K562 (cell line): Measurements from ENCODE around the gene ACTN4. TPM values are rescaled to one million over a fixed set of nuclear protein-coding genes. Genes with fewer than 3 reads are reported as not detected.
A peak's percentile ranks its signal among the peaks of the same experiment; 100 is the strongest.

Source experiments
- ATAC-seq: fragments of 200-7000 bp; cut with Tn5 transposase; 3 replicates; pipeline ENCODE4 v1.9.1; 2020; ENCODE audit warnings: moderate library complexity
- BruUV-seq: library from RNA; stranded (reverse); fragments of 400-500 nt; replicated peaks from 2 replicates; lab custom pipeline; 2021; lab: Mats Ljungman, UMichigan
- CTCF ChIA-PET: fragments of 300-600 bp; formaldehyde crosslinking; extraction: SDS; loops from one replicate; lab custom pipeline; 2021; ENCODE audit warnings: low intra/inter-chr PET ratio; lab: Yijun Ruan, JAX
- POLR2A ChIA-PET: fragments of 300-600, 350-650 bp; sonication (Branson Sonifier 250); formaldehyde crosslinking; extraction: SDS; loops from one replicate; lab custom pipeline; 2021; ENCODE audit warnings: antibody characterized with exemption, inconsistent platforms; lab: Yijun Ruan, JAX
- DNase-seq, 4 experiments: peaks; one replicate each; pipeline versions ENCODE4 v3.0.0 to v3.0.0-alpha.2; 2011 to 2018; ENCODE audit warnings: low spot score in 3 of 4, mixed read lengths in 3 of 4; ENCODE audit errors: extremely low read depth in 1 of 4
- FAIRE-seq: peaks from 2 replicates; lab custom pipeline; 2011; peaks lifted over from hg19 to GRCh38; lab: Jason Lieb, UNC
- H2AFZ ChIP-seq: 2 replicates; pipeline ENCODE4 v1.6.0; 2011; ENCODE audit warnings: low read depth, low read length, control low read depth, inconsistent platforms
- H3K27ac ChIP-seq: fragments of 200-600 bp; 3 replicates; pipeline ENCODE4 v1.8.0; 2011; ENCODE audit warnings: low read depth, mild to moderate bottlenecking, control low read depth, inconsistent platforms, low read length, moderate library complexity, mixed read lengths; ENCODE audit errors: extremely low read depth
- H3K27me3 ChIP-seq, 2 experiments: fragments of 300-600 bp in 1 of 2; 2 replicates in 1 of 2; 3 replicates in 1 of 2; pipeline versions ENCODE4 v1.6.0 to v1.8.0; 2011; ENCODE audit warnings: inconsistent platforms in 2 of 2, low read length in 2 of 2, mild to moderate bottlenecking in 1 of 2, mixed read lengths in 1 of 2, moderate library complexity in 1 of 2; ENCODE audit not compliant: control insufficient read depth in 2 of 2, insufficient read depth in 2 of 2
- H3K36me3 ChIP-seq: fragments of 300-600 bp; 3 replicates; pipeline ENCODE4 v1.8.0; 2011; ENCODE audit warnings: mild to moderate bottlenecking, low read length, inconsistent platforms; ENCODE audit not compliant: control insufficient read depth, insufficient read depth
- H3K4me1 ChIP-seq, 2 experiments: fragments of 200-600 bp in 1 of 2; replicated peaks in 1 of 2; 2 replicates in 1 of 2; 3 replicates in 1 of 2; pipeline versions ENCODE4 v1.5.1 to v1.8.0; 2011; ENCODE audit warnings: inconsistent platforms in 2 of 2, low read length in 2 of 2, mild to moderate bottlenecking in 1 of 2, mixed read lengths in 1 of 2, moderate library complexity in 1 of 2; ENCODE audit not compliant: control insufficient read depth in 2 of 2, insufficient read depth in 2 of 2
- H3K4me2 ChIP-seq: 2 replicates; pipeline ENCODE4 v1.6.1; 2011; ENCODE audit warnings: low read length, control low read depth, inconsistent platforms, mixed read lengths; ENCODE audit not compliant: insufficient read depth
- H3K4me3 ChIP-seq: fragments of 200-600 bp; sonication (generic), shearing (Covaris generic); 2 replicates; pipeline ENCODE4 v1.5.1; 2016; ENCODE audit warnings: control low read depth, inconsistent platforms
- H3K79me2 ChIP-seq: fragments of 200-600 bp; 3 replicates; pipeline ENCODE4 v1.8.0; 2011; ENCODE audit warnings: low read length, inconsistent platforms; ENCODE audit not compliant: control insufficient read depth, insufficient read depth
- H3K9ac ChIP-seq, 2 experiments: 2 replicates each; pipeline versions ENCODE4 v1.6.0 to v1.6.1; 2011; ENCODE audit warnings: low read depth in 2 of 2, low read length in 2 of 2, control low read depth in 1 of 2, inconsistent platforms in 1 of 2, mild to moderate bottlenecking in 1 of 2, mixed read lengths in 1 of 2; ENCODE audit not compliant: insufficient read depth in 1 of 2
- H3K9me1 ChIP-seq: one replicate; pipeline ENCODE4 v1.6.0; 2011; ENCODE audit warnings: inconsistent platforms, mild to moderate bottlenecking, low read length, moderate library complexity; ENCODE audit not compliant: control insufficient read depth, insufficient read depth
- H3K9me3 ChIP-seq: replicated peaks from 2 replicates; pipeline ENCODE4 v1.5.1; 2011; ENCODE audit warnings: low read depth, low read length, inconsistent platforms; ENCODE audit not compliant: control insufficient read depth, insufficient read depth
- H4K20me1 ChIP-seq: replicated peaks from 2 replicates; pipeline ENCODE4 v1.6.1; 2011; ENCODE audit warnings: low read length, inconsistent platforms, mixed read lengths; ENCODE audit not compliant: control insufficient read depth, insufficient read depth
- CBFA2T3 ChIP-seq: fragments of 450-650 bp; IDR thresholded peaks from 2 replicates; pipeline ENCODE4 v1.6.1; 2017
- CHD4 ChIP-seq: fragments of 200-600 bp; sonication (generic); IDR thresholded peaks from 3 replicates; pipeline ENCODE4 v1.6.1; 2012; ENCODE audit warnings: low read depth, mild to moderate bottlenecking, mixed read lengths, low read length, inconsistent platforms; ENCODE audit not compliant: insufficient read depth, insufficient replicate concordance, poor library complexity, severe bottlenecking
- DIDO1 ChIP-seq: fragments of 450-650 bp; IDR thresholded peaks from 2 replicates; pipeline ENCODE4 v1.6.1; 2016; ENCODE audit warnings: low read depth, missing biosample characterization, missing genetic modification characterization
- E2F3 ChIP-seq: fragments of 250-450 bp; sonication (Bioruptor Pico); IDR thresholded peaks from 2 replicates; pipeline ENCODE4 v1.4.0; 2020; ENCODE audit warnings: mild to moderate bottlenecking
- ETS1 ChIP-seq: conservative IDR thresholded peaks from 2 replicates; pipeline ENCODE4 v1.6.1; 2011; ENCODE audit warnings: low read depth, mild to moderate bottlenecking, low read length; ENCODE audit not compliant: control insufficient read depth
- IFI16 ChIP-seq: fragments of 250-450 bp; sonication (Bioruptor Pico); IDR thresholded peaks from 2 replicates; pipeline ENCODE4 v2.1.2; 2022; ENCODE audit warnings: mild to moderate bottlenecking, inconsistent platforms
- KHSRP ChIP-seq: fragments of 450-650 bp; IDR thresholded peaks from 2 replicates; pipeline ENCODE4 v1.6.1; 2017
- MXI1 ChIP-seq: IDR thresholded peaks from 2 replicates; pipeline ENCODE4 v1.6.1; 2011; ENCODE audit warnings: low read depth, mild to moderate bottlenecking, improper control_type of control experiment, low read length
- NFIC ChIP-seq: fragments of 450-650 bp; IDR thresholded peaks from 2 replicates; pipeline ENCODE4 v1.6.1; 2017; ENCODE audit warnings: mild to moderate bottlenecking, inconsistent platforms
- PHB2 ChIP-seq: fragments of 450-650 bp; IDR thresholded peaks from 2 replicates; pipeline ENCODE4 v1.6.1; 2017; ENCODE audit warnings: low read depth
- POLR2G ChIP-seq: fragments of 200-400 bp; formaldehyde crosslinking; IDR thresholded peaks from 2 replicates; pipeline ENCODE4 v1.6.1; 2017; ENCODE audit warnings: low read depth, mild to moderate bottlenecking, antibody characterized with exemption, low read length, moderate library complexity
- RBM22 ChIP-seq: fragments of 200-400 bp; formaldehyde crosslinking; IDR thresholded peaks from 2 replicates; pipeline ENCODE4 v1.6.1; 2018; ENCODE audit warnings: low read length, low read depth; ENCODE audit not compliant: poor library complexity, severe bottlenecking
- RBM25 ChIP-seq: fragments of 200-400 bp; formaldehyde crosslinking; IDR thresholded peaks from 2 replicates; pipeline ENCODE4 v1.6.1; 2018; ENCODE audit warnings: low read length, low read depth, moderate library complexity; ENCODE audit not compliant: severe bottlenecking
- RCOR1 ChIP-seq, 2 experiments: IDR thresholded peaks; 2 replicates each; pipeline ENCODE4 v1.6.1; 2012; ENCODE audit warnings: low read depth in 2 of 2, low read length in 2 of 2, borderline replicate concordance in 1 of 2, improper control_type of control experiment in 1 of 2
- TCF7L2 ChIP-seq: fragments of 150-350 bp; IDR thresholded peaks from 2 replicates; pipeline ENCODE4 v1.6.1; 2016; ENCODE audit warnings: low read depth, mild to moderate bottlenecking, low read length, moderate library complexity
- ZNF134 ChIP-seq: fragments of 250-450 bp; sonication (Bioruptor Pico); conservative IDR thresholded peaks from 2 replicates; pipeline ENCODE4 v1.4.0; 2020
- ZNF143 ChIP-seq: sonication (generic); formaldehyde crosslinking; IDR thresholded peaks from 2 replicates; pipeline ENCODE4 v1.9.0; 2022; ENCODE audit warnings: mild to moderate bottlenecking, missing genetic modification reagents
- ZNF586 ChIP-seq: fragments of 450-650 bp; formaldehyde crosslinking; conservative IDR thresholded peaks from 2 replicates; pipeline ENCODE4 v1.4.0; 2020; ENCODE audit warnings: mild to moderate bottlenecking, moderate library complexity
- WGBS: fragments of 100-300 bp; shearing (Covaris generic); methylation state at CpG from one replicate; pipeline ENCODE4 v1.1.6; 2016; ENCODE audit warnings: low coverage, mixed read lengths; ENCODE audit not compliant: insufficient coverage; ENCODE audit errors: missing lambda C conversion rate; 5-methylcytosine and 5-hydroxymethylcytosine counted together
- in situ Hi-C: fragments of 300-500 bp; cut with MboI; formaldehyde crosslinking; loops from 4 replicates; pipeline ENCODE4 v1.15.0; 2018; ENCODE audit warnings: inconsistent platforms, mixed read lengths
- intact Hi-C: fragments of 100-400 bp; cut with micrococcal nuclease; formaldehyde crosslinking; loops from 2 replicates; pipeline ENCODE4 v1.14.2; 2022
- polyA plus RNA-seq, 8 experiments: library from polyadenylated mRNA; depleted of rRNA in 4 of 8; stranded (reverse) in 5 of 8; unstranded in 3 of 8; fragments of >200 nt; fragmentation: Nextera tagmentation in 2 of 8; fragmentation: Illumina TruSeq in 1 of 8; extraction: Ambion mirVana in 2 of 8; extraction: Trizol in 1 of 8; gene quantifications; 2 replicates each; pipeline versions ENCODE4 v1.2.1 to v1.2.3, GENCODE V29; 2011 to 2014; ENCODE audit warnings: inconsistent platforms in 1 of 8, missing spikeins in 1 of 8
- total RNA-seq, 7 experiments: library from RNA; depleted of rRNA in 6 of 7; stranded (reverse); fragments of >200 nt in 6 of 7; fragmentation: Illumina TruSeq in 2 of 7; extraction: Trizol in 2 of 7; gene quantifications; 2 replicates each; pipeline versions ENCODE4 v1.2.1 to v1.2.3, GENCODE V29; 2011 to 2021; ENCODE audit warnings: low replicate concordance in 1 of 7
- TF ChIP-seq, protein P1 (sequence below): fragments of 450-650 bp; formaldehyde crosslinking; IDR thresholded peaks from 2 replicates; pipeline ENCODE4 v1.4.0; 2022; ENCODE audit warnings: mild to moderate bottlenecking, moderate library complexity
- TF ChIP-seq, protein P2 (sequence below): sonication (generic); formaldehyde crosslinking; IDR thresholded peaks from 2 replicates; pipeline ENCODE4 v1.9.0; 2022; ENCODE audit warnings: mild to moderate bottlenecking, missing genetic modification reagents

ACTN4 gene
- total and polyA plus RNA-seq, 9 of the 15 experiments (the other 6 are each of a cell fraction or from before 2014, with no cell fraction given) = 3.1 to 385 (median 125) TPM

DNA sequence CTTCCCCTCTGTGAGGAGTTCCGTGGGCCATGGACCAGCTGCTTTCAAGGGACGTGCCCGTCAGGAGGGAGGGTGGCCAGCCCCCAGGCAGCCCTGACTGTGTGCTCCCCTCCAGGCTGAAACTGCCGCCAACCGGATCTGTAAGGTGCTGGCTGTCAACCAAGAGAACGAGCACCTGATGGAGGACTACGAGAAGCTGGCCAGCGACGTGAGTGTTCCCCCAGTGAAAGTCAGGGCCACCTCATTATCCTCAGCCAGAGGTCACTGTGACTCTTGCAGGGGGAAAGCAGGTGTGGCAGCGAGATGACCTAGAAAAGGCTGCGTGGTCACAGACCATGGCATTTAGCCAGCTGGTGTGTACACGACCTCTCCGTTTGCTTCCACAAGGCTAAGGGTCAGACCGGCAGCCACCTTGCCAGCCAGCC is 66.9 kb downstream of the ACTN4 start:
- in situ Hi-C loops = no loop called here
- POLR2A ChIA-PET = interaction anchor here (0.6 to 0.8 kb wide), 3 partner anchors 8 to 330 kb away, joined by 3 to 4 read pairs (median 3); no protein-coding TSS in a partner anchor
- no TSS peak for BruUV-seq
- no peak for DNase-seq
- Histone ChIP-seq H3K27me3 (no peaks in the 10 kb centered on the region), H3K79me2 (no peaks in the 10 kb centered on the region; the same call in 2 of the 3 replicates), H3K9me1 (no peaks in the 10 kb centered on the region), H3K4me3 (no peak overlapping the region), H3K4me1 (peaks cover 0 to 30% of the 10 kb centered on the region in 2 experiments; a peak in 1 of 5 replicates), H3K9ac (peak overlapping the region in 1 of 2 experiments; percentile 40; a peak in 2 of 4 replicates), H3K36me3 (peaks cover 93% of the 10 kb centered on the region; the same call in 2 of the 3 replicates), H2AFZ (no peak overlapping the region), H3K9me3 (no peaks in the 10 kb centered on the region), H3K27ac (no peak overlapping the region), H4K20me1 (no peaks in the 10 kb centered on the region), H3K4me2 (no peak overlapping the region)
- no peak for FAIRE-seq
- CTCF ChIA-PET = no interaction called here
- 86% methylated on average over 11 of the region's 14 CpGs for WGBS
- no peak for ATAC-seq
- intact Hi-C loops = no loop called here
- TF ChIP-seq ZNF143 (CRISPR knock-in tag) = no peak
- no peak for TF ChIP-seq TCF7L2
- TF ChIP-seq ETS1 = no peak
- TF ChIP-seq IFI16 (CRISPR knock-in tag) = no peak
- TF ChIP-seq E2F3 (CRISPR knock-in tag) = no peak
- TF ChIP-seq ZNF134 (CRISPR knock-in tag) = no peak
- TF ChIP-seq, protein P1, sequence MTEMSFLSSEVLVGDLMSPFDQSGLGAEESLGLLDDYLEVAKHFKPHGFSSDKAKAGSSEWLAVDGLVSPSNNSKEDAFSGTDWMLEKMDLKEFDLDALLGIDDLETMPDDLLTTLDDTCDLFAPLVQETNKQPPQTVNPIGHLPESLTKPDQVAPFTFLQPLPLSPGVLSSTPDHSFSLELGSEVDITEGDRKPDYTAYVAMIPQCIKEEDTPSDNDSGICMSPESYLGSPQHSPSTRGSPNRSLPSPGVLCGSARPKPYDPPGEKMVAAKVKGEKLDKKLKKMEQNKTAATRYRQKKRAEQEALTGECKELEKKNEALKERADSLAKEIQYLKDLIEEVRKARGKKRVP (CRISPR knock-in tag) = no peak
- TF ChIP-seq, protein P2, sequence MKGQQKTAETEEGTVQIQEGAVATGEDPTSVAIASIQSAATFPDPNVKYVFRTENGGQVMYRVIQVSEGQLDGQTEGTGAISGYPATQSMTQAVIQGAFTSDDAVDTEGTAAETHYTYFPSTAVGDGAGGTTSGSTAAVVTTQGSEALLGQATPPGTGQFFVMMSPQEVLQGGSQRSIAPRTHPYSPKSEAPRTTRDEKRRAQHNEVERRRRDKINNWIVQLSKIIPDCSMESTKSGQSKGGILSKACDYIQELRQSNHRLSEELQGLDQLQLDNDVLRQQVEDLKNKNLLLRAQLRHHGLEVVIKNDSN (CRISPR knock-in tag) = no peak
- peak; percentile 70 for TF ChIP-seq RBM22
- no peak for TF ChIP-seq CHD4
- no peak for TF ChIP-seq MXI1
- TF ChIP-seq RCOR1 (IDR thresholded peaks at IDR 0.05; ENCODE audit: borderline replicate concordance in 1 of 2, low read depth in 2 of 2, low read length in 2 of 2) = no peak
- TF ChIP-seq POLR2G = peak; percentile 48; the same call in 1 of the 2 replicates
- TF ChIP-seq NFIC = peak; percentile 23; the same call in 1 of the 2 replicates
- TF ChIP-seq RBM25 = no peak
- TF ChIP-seq ZNF586 (CRISPR knock-in tag) = no peak
- no peak for TF ChIP-seq CBFA2T3
- TF ChIP-seq DIDO1 (tag) = no peak
- TF ChIP-seq PHB2 = no peak
- no peak for TF ChIP-seq KHSRP
